Pons (tissue), 1 donor: ENCODE data around the gene COX17.

Experiments used
- DNase-seq: peaks from one replicate; pipeline ENCODE4 v3.0.0-alpha.2; 2016; ENCODE audit warnings: low spot score

The COX17 gene

DNA sequence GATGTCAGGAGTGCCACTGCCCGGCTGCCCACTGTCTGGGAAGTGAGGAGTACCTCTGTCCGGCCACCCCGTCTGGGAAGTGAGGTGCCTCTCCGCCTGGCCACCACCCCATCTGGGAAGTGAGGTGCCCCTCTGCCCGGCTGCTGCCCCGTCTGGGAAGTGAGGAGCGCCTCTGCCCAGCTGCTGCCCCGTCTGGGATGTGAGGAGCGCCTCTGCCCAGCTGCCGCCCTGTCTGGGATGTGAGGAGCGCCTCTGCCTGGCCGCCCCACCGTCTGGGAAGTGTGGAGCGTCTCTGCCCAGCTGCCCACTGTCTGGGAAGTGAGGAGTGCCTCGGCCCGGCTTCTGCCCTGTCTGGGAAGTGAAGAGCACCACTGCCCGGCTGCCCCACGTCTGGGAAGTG lies 3.3 kb downstream of the COX17 start:
- no peak for DNase-seq

DNA sequence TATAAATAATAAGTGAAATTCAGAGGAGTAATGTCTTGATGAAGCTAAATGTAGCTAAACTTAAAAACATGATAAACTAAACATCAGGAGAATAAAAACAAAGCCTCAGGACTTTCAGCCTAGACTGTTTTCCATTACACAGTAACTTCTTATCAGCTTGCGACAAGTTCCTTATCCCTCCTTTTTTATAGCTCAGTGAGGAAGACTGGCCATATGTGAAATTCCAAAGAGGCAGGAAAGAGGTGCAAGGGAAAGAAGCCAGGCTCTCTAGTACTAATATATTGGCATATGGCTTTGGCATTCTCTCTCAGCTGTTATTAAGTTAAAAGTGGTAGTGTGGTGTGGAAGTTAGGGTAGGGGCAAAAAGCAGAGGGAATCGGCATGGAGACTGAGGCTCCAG lies 4.4 kb downstream of the COX17 start:
- no peak for DNase-seq

DNA sequence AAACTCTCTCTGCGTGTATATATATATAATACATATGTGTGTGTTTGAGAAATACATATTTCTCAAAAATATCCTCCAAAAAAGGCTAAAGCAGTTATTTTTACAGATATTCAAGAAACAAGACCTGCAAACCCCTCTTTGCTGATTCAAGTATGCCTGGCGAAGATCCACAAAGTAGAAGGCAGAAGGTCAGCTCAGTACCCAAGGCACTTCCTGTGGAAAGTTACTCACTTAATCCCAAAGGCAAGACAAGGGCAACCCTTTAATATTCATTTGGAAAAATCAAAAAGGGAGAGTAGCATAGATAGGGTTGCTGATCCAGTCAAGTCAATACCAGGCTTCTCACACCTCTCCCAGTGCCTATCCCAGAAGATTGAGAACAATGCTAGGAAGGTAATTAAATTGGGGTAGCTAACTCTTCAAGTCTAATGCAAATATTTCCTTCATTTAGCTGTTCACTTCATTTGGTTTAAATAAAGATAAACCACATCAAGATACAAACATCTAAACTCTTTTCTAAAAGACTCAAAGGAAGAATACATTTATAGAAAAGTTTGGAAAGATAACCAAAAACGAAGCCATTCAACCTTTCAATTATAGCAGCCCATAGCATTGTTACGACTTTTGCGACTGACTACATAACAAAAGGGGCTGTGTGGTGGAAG lies 7.2 kb downstream of the COX17 start:
- no peak for DNase-seq

DNA sequence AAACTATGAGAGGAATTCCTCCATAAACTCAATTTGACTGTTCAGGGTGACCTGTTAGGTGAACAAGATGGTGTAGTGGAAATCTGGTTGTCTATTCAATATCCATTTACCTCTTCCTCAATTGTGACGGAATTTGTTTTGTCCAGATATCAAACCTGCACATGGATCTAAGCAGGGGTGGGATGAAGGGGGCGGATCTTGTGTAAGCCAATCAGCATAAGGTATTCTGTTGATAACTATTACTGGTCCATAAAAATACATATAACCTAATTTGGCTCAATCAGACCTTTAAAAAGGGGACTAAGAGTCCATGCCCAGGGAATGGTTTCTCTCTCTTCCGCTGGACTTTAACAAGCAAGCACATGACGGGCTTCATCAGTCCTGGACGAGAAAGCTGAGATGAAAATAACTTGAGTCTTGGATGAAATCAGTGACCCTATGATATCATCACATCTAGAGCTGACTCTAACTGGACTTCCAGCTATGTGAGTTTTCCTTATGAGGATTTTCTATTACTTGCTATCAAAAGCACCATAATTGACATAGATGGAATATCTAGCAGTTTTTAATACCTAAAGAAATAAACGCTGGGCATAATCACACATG lies 11.1 kb downstream of the COX17 start:
- no peak for DNase-seq

DNA sequence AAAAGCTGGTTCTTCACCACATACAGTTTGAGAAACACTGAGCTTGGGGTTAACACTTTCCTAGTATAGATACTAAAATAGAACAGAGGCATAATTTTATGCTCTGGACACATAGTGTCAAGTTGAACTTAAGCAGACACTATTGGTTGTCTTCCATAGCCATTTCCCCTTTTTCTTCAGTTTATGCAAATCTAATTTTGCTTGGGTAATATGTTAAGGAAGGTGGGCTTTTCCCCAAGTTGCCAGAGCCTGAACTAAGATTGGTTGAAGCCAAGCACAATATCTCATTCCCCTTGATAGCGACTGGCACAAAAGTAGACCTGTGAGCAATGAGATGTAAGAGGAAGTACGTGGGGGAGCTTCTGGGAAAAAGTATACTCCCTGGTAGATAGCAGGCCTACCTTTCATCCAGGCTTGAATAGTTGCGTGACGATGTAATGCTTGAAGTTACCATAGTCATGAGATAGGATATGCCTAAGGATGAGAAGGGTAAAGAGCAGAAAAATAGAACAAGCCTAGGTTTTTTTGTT lies 12.3 kb downstream of the COX17 start:
- no peak for DNase-seq

DNA sequence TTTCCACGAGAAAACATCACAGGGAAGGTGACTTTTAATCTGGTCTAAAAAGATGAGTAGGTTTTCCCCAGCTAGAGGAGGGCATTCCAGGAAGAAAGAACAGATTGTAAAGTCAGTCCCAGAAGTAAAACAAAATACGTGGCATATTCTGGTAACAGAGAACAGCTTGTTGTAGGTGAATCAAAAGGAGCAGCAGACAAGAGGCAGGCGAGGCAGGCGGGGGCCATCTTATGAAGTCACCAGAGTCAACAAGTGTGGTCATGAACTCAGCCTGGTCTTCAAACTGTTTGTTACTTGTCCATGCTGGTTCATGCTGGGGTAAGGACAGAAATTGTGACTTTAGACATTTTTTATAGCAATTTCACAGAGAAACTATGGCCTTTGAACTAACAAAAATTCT lies 12.8 kb downstream of the COX17 start:
- no peak for DNase-seq

DNA sequence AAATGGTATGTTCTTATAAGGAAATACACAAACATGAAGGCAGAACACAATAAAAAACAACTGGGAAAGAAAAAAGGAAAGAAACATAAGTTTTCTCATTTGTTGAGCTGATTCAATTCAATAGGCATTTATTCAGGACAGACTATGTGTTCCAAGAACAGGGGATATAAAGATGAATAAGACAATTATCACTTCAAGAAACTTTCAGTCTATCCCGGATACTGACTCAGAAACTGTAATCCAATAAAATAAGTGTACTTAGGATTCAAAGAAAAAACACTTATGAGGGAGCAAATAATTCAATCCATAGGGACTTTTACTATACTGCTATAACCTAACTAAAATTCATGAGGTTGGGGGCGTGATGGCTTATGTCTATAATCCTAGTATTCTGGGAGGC lies 13.3 kb downstream of the COX17 start:
- no peak for DNase-seq

DNA sequence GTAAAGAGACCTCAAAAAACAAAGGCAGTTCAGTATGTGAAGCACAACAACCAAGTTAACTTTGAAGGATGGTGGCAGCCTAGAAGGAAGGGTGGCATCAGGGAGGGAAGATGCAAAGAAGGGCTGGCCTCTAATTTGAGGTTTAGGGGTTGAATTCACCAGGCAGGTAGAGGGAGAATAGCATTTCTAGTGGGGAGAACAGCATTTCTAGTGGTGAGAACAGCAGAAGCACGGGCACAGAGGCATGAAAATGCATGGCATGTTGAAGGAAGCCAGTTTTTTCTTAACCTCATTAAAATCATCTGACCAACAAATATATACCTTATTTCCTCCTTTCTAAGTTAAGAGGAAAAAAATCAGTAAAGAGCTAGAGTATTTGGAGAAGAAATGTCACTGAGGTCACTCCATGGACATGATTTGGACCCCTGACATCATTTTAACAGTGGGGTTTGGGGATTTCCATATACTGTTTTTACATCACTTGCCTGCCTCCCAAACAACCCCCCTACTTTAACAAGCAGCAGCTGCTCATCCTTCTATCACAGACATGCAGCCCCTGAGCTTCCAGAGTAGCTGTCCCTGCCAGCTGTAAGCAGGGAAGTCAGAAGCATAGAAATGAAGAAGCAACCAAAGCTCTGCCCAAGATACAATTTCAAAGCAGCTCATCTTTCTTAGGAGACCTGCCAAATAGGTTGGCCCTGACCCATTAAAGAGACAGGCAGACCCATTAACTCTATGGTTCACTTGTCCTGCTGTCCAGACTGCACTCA lies 14.4 kb downstream of the COX17 start:
- no peak for DNase-seq

DNA sequence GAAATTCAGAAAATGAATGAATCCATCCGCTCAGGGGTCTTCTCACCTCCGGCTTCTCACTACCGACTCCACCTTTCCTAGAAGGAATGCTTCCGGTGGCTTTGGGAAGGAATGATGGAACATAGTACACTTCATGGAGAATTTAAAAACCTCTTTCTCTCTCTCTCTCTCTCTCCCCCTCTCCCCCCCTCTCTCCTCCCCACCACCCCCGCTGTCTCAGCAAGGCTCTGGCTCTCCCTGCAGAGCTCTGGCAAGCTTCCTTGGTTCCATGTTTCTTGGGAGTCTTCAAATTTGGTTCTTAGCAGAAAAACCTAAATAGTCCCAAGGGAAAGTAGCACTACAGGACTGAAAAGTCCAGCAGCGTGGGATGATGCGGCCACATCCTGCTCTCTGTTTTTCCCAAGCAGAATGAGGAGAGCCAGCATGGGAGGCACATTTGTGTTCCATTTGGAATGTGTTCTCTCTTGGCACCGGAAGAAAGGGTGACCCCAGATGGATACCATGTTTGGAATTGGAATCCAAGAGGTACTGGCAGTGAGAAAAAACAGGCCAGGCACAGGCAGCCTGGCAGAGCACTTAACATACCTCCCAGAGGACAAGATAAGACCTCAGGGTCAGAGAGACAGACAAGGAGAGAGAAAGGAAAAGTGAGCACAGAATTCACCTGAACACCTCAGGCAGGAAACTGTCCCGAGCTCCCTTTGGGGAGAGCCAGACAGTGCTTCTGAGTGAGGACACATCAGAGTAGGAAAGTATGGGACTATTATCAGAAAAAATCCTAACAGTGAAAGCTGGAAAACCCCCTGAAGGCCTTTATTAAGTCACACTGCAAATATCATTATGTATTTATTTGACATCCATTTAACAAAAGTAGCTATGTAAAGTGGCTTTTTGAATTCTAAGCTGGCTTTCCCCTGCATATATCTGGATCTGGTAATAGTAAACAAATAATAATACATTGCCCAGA lies 16.4 kb downstream of the COX17 start, which contains the start of gene POPDC2:
Gene POPDC2 (minus strand): TSS at position 116 of the 967 bp plus-strand sequence. CDS start 166 bp downstream, outside the sequence.
- no peak for DNase-seq

DNA sequence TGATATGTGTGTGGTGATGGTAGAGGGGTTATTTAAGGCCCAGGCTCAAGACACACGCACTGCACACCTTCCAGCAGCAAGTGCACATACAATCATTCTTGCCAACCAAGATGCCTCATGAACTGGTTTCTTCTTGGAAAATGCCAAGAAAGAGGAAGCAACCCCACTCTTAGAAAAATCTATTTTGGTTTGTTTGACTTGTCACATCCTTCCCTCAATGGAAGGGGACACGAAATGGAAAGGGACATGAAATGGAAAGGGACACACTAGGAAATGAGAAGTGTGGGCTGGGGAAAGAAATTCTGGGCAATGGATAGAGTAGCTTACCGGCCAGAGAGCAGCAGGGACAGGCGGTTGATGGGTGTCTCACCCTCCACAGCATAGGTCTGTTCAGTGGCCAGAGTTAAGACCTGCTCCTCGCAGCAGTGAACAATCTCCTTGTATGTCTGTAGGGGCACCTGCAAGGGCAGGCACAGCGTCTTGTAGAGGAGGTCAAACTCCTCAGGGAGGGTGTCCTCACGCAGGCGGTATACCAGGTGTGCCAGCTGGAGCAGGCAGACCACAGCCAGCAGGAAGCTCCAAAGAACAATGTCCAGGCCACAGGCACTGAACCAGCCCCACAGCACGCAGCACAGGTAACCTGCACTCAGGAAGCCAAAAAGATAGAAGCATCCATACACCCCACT lies 17.5 kb downstream of the COX17 start:
- DNase-seq = peak; percentile 55

DNA sequence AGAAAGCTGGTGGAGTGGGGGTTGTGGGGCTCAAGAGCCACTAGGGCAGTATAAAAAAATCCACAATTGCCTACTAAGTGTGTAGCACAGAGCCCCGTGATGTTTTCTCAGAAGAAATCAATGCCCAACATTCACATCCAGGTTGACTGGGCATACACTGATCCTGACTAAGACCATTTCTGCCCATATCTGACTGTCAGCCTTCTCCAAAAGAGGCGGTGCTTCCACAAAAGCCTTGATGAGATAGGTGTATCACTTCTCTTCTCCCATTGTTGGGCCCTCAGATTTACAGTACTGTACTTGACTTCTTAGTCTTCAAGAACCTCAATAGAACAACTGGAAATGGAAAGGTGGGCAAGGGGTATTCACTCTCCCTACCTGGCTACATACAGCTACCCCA lies 18.2 kb downstream of the COX17 start:
- no peak for DNase-seq

DNA sequence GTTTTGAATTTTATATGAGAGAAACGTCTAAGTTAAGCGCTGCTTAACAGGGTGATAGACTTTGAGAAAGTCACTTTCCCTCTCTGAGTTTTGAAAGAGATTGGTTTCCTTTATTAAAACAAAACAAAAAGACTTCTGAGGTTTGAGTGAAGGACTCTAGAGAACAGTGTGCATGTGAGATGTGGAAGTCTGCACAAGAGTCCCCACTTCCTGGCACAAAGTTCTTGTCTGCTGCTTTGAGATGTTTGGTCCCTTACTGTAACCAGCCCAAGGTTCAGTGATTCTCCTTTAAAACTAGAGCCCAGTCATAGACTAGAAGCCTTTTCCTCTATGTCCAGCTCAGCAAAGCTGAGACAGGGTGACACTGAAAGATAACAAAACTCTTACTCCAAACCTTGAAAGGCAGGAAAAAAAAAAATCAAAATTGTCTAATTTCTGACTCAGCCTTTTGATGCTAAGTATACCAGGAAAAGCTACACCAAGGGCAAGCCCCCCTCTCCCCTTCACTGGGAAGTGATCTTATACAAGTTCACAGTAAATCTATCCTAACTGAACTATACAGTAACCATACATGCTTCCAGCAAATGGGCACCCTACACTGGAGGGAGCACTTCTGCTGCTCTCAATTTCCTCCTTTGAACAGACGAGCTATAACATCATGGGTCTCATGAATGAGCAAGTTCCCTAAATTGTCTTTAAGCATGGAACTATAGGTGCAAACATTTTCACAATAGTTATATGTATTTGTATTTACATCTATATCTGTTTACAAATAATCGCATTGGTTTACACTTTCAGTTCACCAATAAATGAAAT lies 19.1 kb downstream of the COX17 start:
- peak; percentile 53 for DNase-seq

DNA sequence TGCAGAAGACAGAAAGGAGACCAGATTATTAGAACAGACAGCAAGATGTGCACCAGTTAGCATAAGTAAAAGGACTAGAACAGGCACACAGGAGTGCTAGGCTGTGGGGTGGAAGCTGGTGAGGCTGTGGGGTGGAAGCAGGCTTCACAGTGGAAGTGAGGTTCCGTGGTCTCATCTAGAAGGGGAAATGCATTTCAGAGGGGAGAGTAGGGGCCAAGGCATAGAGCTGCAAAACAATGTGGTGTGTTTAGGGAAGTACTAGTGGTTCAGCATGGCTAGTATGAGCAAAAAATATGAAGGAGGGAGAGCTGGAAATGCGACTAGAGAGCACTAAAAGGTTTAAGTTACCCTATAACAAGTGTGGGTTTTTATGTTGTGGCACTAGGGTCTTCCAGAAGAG lies 23.3 kb downstream of the COX17 start:
- DNase-seq = no peak

DNA sequence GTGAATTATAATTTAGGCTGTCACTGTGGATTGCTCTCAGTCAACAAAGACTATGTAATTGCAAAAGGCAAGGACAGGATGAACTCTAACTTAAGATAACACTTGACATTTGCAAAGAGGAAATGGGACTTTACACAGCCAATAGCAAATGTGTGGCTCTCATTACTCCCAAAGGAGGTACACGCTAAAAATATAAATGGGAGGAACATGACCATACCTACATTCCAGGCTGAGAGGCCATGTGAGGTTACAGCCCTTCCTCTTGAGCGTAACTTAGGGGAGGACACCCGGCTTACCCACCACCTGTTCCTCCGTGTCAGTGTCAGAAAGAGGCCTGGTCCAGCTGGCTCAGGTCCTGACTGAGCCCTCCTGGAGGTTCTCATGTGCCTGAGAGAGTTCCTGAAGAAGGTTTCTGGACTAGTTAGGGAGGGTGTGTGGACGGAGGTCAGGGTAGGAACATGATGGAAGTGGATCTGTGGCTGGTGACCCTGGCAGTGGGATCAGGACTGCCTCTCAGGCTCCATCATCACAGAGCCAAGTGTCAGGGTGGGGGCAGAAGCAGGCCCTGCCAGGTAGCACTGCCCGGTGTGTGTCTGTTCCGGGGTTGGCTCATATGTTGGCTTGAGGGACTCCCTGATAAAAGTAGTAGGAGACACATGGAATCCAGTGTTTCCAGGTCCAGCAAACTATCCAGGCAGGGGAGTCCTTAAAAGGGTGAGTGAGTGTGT lies 24.7 kb downstream of the COX17 start:
- DNase-seq = no peak

DNA sequence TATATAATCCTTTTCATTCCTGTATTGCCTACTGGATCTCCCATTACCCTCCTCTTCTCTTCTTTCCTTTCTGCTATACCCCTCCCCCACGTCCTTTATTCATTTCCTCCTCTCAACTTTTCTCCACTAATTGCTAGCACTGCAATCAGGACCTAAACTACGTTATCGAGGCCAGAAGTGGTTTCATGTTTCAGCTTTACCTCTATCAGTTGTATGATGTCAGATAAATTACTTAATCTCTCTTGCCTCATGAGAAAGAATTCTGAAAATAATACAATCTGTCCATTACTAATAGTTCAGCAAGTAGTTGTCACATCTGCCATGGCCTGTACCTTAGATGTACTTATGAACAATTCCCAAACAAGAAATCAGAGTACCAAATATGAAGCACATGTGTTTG lies 27.4 kb downstream of the COX17 start:
- no peak for DNase-seq

DNA sequence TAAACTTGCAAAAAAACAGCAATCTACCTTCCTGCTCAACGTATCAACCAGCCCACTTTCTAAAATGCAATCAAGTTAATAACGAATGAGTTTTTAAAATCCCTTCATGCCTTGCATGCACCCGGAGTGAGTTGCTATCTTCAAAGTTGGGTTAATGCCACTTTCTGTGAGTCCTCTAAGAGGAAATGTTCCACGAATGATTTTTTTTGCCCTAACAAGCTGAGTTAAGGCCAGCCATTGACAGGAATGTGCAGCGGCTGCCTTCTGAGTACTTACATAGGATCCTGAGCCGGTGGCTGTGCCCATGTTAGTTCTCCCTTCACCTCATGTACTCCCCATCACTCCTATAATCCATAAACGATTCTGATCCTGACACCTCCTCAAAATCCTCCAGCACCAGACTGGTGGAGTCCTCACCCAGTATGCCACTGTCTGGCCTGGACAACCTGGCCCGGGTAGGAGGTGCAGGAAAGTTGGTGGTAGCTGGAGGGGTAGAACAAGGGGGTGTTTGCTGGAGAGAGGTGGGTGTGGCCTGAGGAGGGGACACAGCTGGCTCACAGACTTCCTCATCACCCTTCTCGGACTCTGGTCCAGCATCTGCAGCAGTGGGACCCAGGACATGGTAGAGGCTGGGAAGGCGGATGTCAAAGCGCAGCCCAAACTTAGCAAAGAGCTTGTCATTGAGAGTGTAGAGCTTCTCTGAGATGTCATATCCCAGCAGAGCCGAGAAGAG lies 29.2 kb downstream of the COX17 start:
- DNase-seq = no peak

DNA sequence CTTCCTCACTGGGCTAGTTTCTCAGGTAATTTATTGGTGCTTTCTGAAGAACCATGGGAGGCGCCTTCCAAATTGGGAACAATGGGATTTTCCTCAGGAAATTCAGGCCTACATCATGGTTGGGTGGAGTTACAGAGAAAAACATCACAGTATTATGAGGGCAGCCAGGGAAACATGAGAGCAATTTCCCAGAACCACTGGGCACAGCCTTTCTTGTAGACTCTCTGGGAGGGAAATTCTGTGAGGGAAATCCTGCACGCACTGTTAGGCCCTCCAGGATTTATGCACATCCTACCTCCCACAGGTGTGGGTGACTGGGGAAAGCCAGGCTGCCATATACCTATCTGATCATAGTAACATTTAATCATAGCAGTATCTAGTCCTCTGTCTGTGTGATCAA lies 30.0 kb downstream of the COX17 start:
- no peak for DNase-seq

DNA sequence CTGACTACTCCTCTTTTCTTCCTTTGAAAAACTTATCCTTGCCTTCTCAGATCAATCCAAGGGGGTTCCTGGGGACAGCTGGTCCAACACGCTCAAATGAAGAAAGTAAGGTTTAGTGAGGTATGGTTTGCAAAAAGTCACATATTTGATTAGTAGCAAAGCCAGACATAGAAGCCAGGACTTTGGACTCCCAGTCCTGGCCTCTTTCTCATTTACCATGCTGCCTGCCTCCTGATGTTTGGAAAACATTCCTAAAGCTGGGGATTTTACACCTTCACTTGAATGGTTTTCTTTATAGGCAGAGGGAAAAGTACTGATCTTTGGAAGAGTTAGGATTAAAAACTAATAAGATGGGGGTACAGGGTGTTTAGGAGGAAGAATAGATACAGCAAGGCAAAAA lies 31.4 kb downstream of the COX17 start:
- DNase-seq = no peak

DNA sequence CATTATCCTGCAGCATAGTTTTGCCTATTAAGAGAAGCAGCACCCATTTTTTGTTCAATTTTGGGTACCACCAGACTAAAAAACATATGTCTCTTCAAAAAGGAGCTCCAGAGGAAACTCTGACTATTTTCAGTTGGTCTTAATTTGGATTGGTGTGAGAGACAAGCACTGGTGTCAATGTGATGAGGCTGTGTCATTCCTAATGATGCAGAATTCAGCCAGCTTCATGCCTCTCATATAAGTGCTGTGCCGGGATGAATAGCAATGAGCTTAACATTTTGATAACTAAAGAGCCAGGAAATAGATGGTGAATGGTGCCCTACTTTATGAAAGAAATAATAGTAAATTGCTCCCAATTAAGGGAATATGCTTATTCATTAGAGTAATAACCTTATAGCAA lies 32.7 kb downstream of the COX17 start:
- DNase-seq = no peak
